ENCODE results near the gene NAE1.
"Not testable (repeated sequence)": the region's sequence is repeated elsewhere in the genome, so short reads cannot be mapped to it uniquely, and the experiment has no call there.

Gene NAE1

GRCh38 chr16:66800856-66801255 lies 29.9 kb downstream of the NAE1 start:
- DNase-seq: no peak

GRCh38 chr16:66798161-66798560 lies 32.6 kb downstream of the NAE1 start:
- no peak for DNase-seq

- not testable (repeated sequence) for DNase-seq
These were observed 36.8 kb downstream of the NAE1 start for GRCh38 chr16:66793984-66794383.

- no peak for DNase-seq
These were observed 40.5 kb downstream of the NAE1 start for GRCh38 chr16:66790130-66790733.

GRCh38 chr16:66787427-66787826 lies 43.3 kb downstream of the NAE1 start:
- no peak for DNase-seq

- DNase-seq: no peak
These were observed 44.2 kb downstream of the NAE1 start for GRCh38 chr16:66786551-66786950.

GRCh38 chr16:66776457-66776856 lies 54.3 kb downstream of the NAE1 start:
- no peak for DNase-seq

- DNase-seq: no peak
These were observed 55.8 kb downstream of the NAE1 start for GRCh38 chr16:66774981-66775380.

GRCh38 chr16:66758086-66758485 lies 72.7 kb downstream of the NAE1 start:
- DNase-seq: no peak

GRCh38 chr16:66754819-66755218 lies 76.0 kb downstream of the NAE1 start:
- DNase-seq: no peak

- no peak for DNase-seq
These were observed 76.6 kb downstream of the NAE1 start for GRCh38 chr16:66754211-66754610.

GRCh38 chr16:66752958-66753357 lies 77.8 kb downstream of the NAE1 start:
- DNase-seq: no peak
